ENCODE measurements around the gene PRDM16.

Gene PRDM16

DNA sequence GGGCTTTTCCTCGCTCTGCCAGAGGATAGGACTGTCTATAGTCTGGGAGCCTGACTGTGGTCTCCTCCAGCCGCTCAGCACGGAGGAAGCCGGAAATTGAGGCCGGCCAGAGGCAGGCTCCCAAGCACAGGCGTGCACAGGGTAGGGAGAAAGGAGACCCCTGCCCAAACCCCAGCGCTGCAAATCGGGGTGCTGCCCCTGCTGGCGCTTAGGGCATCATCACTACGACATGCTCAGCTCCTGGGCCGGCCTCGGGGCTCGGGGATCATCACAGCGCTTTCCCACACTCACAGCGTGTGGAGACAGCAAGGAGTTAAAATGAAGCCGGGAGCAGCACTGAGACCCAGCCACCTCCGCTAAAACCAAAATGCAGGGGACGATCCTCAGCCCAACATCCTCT, 322.7 kb downstream of the PRDM16 start:
- in situ Hi-C loops (cut with MboI; ENCODE audit: low sequenced_read_pairs, unreplicated experiment) = no loop called here
- no peak for DNase-seq (ENCODE audit: low spot score)
- TF ChIP-seq, protein P1, sequence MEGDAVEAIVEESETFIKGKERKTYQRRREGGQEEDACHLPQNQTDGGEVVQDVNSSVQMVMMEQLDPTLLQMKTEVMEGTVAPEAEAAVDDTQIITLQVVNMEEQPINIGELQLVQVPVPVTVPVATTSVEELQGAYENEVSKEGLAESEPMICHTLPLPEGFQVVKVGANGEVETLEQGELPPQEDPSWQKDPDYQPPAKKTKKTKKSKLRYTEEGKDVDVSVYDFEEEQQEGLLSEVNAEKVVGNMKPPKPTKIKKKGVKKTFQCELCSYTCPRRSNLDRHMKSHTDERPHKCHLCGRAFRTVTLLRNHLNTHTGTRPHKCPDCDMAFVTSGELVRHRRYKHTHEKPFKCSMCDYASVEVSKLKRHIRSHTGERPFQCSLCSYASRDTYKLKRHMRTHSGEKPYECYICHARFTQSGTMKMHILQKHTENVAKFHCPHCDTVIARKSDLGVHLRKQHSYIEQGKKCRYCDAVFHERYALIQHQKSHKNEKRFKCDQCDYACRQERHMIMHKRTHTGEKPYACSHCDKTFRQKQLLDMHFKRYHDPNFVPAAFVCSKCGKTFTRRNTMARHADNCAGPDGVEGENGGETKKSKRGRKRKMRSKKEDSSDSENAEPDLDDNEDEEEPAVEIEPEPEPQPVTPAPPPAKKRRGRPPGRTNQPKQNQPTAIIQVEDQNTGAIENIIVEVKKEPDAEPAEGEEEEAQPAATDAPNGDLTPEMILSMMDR (IDR thresholded peaks at IDR 0.05; ENCODE audit: borderline replicate concordance, control extremely low read depth, extremely low read depth, insufficient read depth, missing control alignments) = no peak

GRCh38 chr1:3393024-3393986, 324.3 kb downstream of the PRDM16 start:
- in situ Hi-C loops (cut with MboI; ENCODE audit: low sequenced_read_pairs, unreplicated experiment) = no loop called here
- TF ChIP-seq, protein P1 (IDR thresholded peaks at IDR 0.05; ENCODE audit: borderline replicate concordance, control extremely low read depth, extremely low read depth, insufficient read depth, missing control alignments) = no peak
- no peak for DNase-seq (ENCODE audit: low spot score)

- in situ Hi-C loops (cut with MboI; ENCODE audit: low sequenced_read_pairs, unreplicated experiment) = no loop called here
- TF ChIP-seq, protein P1 (IDR thresholded peaks at IDR 0.05; ENCODE audit: borderline replicate concordance, control extremely low read depth, extremely low read depth, insufficient read depth, missing control alignments) = no peak
- no peak for DNase-seq (ENCODE audit: low spot score)
Observed at GRCh38 chr1:3393987-3394920, 325.3 kb downstream of the PRDM16 start.

DNA sequence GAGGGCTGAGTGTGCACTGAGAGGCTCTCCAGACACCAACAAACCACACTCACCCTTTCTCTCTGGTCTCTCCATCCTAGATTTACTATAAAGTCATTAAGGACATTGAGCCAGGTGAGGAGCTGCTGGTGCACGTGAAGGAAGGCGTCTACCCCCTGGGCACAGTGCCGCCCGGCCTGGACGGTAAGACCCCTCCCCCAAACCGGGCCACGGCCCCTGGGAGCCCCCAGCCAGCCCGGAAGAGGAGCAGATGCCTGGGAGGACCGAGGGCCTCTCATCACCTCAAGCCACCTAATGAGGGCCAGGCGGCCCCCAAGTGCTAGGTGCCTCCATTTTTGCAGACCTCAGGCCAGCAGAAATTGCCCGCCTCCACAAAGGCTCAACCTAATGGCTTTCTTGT, 327.4 kb downstream of the PRDM16 start:
- in situ Hi-C loops (cut with MboI; ENCODE audit: low sequenced_read_pairs, unreplicated experiment) = no loop called here
- TF ChIP-seq, protein P1 (IDR thresholded peaks at IDR 0.05; ENCODE audit: borderline replicate concordance, control extremely low read depth, extremely low read depth, insufficient read depth, missing control alignments) = no peak
- DNase-seq (ENCODE audit: low spot score) = no peak

GRCh38 chr1:3397311-3397710, 328.3 kb downstream of the PRDM16 start:
- in situ Hi-C loops (cut with MboI; ENCODE audit: low sequenced_read_pairs, unreplicated experiment) = no loop called here
- DNase-seq (ENCODE audit: low spot score) = no peak
- TF ChIP-seq, protein P1 (IDR thresholded peaks at IDR 0.05; ENCODE audit: borderline replicate concordance, control extremely low read depth, extremely low read depth, insufficient read depth, missing control alignments) = no peak

GRCh38 chr1:3398396-3399140, 329.6 kb downstream of the PRDM16 start:
- DNase-seq (ENCODE audit: low spot score) = no peak
- TF ChIP-seq, protein P1 (IDR thresholded peaks at IDR 0.05; ENCODE audit: borderline replicate concordance, control extremely low read depth, extremely low read depth, insufficient read depth, missing control alignments) = no peak
- in situ Hi-C loops (cut with MboI; ENCODE audit: low sequenced_read_pairs, unreplicated experiment) = no loop called here
